ENCODE measurements around the gene CPNE5. TPM values are rescaled to one million over a fixed set of nuclear protein-coding genes. Genes with fewer than 3 reads are reported as not detected.
"Not testable (repeated sequence)": the region's sequence is repeated elsewhere in the genome, so short reads cannot be mapped to it uniquely, and the experiment has no call there.

Gene CPNE5
- total RNA-seq, 1 donor from 2014 or later = 0.58 TPM

GRCh38 chr6:36727505-36728021 lies 111.7 kb downstream of the CPNE5 start:
- TF ChIP-seq, protein P1, sequence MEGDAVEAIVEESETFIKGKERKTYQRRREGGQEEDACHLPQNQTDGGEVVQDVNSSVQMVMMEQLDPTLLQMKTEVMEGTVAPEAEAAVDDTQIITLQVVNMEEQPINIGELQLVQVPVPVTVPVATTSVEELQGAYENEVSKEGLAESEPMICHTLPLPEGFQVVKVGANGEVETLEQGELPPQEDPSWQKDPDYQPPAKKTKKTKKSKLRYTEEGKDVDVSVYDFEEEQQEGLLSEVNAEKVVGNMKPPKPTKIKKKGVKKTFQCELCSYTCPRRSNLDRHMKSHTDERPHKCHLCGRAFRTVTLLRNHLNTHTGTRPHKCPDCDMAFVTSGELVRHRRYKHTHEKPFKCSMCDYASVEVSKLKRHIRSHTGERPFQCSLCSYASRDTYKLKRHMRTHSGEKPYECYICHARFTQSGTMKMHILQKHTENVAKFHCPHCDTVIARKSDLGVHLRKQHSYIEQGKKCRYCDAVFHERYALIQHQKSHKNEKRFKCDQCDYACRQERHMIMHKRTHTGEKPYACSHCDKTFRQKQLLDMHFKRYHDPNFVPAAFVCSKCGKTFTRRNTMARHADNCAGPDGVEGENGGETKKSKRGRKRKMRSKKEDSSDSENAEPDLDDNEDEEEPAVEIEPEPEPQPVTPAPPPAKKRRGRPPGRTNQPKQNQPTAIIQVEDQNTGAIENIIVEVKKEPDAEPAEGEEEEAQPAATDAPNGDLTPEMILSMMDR (conservative IDR thresholded peaks at IDR 0.05; ENCODE audit: low read depth, low read length) = no peak

GRCh38 chr6:36725581-36725980 lies 113.7 kb downstream of the CPNE5 start:
- DNase-seq (ENCODE audit: low read depth) = no peak
- no peak overlapping the region for H3K4me3 ChIP-seq (ENCODE audit: low read depth, low read length)
- TF ChIP-seq, protein P1 (conservative IDR thresholded peaks at IDR 0.05; ENCODE audit: low read depth, low read length) = no peak

More at GRCh38 chr6:36727505-36728021, 111.7 kb downstream of the CPNE5 start:
- no peak for DNase-seq (ENCODE audit: low read depth)
- H3K4me3 ChIP-seq (ENCODE audit: low read depth, low read length) = no peak overlapping the region

DNA sequence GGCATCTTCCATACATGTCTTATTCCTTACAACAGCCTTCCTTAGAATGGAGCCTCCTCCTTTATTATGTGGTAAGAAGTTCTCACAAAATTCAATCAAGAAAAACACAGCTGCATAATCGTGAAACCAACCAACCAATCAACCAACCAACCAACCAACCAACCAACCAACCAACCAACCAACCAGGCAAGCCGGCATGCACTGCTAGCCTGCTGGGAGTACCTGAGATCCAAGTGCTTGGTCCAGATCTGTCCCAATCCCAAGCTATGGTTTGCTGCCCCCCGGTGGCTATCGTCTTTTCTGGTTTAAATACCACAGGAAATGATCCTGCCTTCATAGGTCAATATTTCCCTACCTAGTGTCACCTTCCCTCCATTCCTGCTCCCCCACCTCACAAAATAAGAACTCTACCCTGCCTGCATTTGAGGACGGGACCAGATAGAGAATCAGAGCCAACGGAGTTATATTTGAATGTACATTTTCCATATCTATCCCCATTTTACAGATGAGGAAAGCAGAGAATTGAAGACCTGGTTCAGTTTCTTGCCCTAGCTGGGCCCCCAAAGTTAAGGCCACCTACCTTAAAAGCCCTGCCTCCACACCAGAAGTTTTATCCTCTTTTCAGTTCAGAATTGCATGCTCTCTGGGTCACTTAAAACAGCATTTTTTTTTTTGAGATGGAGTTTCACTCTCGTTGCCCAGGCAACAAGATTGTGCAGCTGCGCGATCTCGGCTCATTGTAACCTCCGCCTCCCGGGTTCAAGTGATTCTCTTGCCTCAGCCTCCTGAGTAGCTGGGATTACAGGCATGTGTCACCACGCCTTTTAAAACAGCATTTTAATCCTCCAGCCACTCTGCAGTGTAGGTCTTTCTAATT lies 114.5 kb downstream of the CPNE5 start:
- TF ChIP-seq, protein P1 (conservative IDR thresholded peaks at IDR 0.05; ENCODE audit: low read depth, low read length) = peak; percentile 81
- peak; percentile 6 for DNase-seq (ENCODE audit: low read depth)
- no peak overlapping the region for H3K4me3 ChIP-seq (ENCODE audit: low read depth, low read length)

DNA sequence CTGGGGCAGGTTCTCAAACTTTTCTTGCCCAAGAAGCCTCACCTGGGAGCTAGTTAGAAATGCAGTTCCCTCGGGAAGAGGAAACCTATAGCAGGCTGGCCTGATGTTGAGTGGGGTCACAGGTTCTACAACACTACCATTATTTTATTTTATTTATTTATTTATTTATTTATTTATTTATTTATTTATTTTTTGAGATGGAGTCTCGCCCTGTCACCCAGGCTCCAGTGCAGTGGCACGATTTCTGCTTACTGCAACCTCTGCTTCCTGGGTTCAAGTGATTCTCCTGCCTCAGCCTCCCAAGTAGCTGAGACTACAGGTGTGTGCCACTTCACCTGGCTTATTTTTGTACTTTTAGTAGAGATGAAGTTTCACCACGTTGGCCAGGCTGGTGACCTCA lies 115.3 kb downstream of the CPNE5 start:
- H3K4me3 ChIP-seq (ENCODE audit: low read depth, low read length); DNase-seq (ENCODE audit: low read depth): not testable (repeated sequence)

DNA sequence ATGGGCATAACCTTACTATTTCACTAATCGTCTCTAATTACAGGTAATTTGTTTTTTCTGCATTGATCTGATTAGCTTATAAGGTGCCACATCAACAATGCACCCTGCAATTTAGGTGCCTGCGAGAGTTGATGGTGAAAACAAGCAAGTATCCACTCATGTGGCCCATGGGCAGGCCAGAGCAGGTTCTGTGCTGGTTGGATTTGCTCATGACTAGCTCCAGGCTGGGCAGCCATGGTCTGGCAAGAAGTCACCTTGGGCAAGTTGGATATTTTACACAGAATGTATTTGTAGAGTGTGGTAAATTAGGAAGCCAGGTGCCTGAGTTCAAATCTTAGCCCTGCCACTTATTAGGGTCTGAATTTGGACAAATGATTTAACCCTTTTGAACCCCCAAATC lies 116.4 kb downstream of the CPNE5 start:
- no peak for DNase-seq (ENCODE audit: low read depth)
- no peak overlapping the region for H3K4me3 ChIP-seq (ENCODE audit: low read depth, low read length)
- TF ChIP-seq, protein P1 (conservative IDR thresholded peaks at IDR 0.05; ENCODE audit: low read depth, low read length) = no peak

GRCh38 chr6:36722365-36722764 lies 116.9 kb downstream of the CPNE5 start:
- no peak overlapping the region for H3K4me3 ChIP-seq (ENCODE audit: low read depth, low read length)
- TF ChIP-seq, protein P1 (conservative IDR thresholded peaks at IDR 0.05; ENCODE audit: low read depth, low read length) = no peak
- DNase-seq (ENCODE audit: low read depth) = no peak

- DNase-seq (ENCODE audit: low read depth) = no peak
- TF ChIP-seq, protein P1 (conservative IDR thresholded peaks at IDR 0.05; ENCODE audit: low read depth, low read length) = no peak
- no peak overlapping the region for H3K4me3 ChIP-seq (ENCODE audit: low read depth, low read length)
Measured at GRCh38 chr6:36721369-36722140, 117.7 kb downstream of the CPNE5 start.

Data from epithelial cell of proximal tubule (primary cell).